ENCODE results near the gene SBK1. TPM values are rescaled to one million over a fixed set of nuclear protein-coding genes. Genes with fewer than 3 reads are reported as not detected.

SBK1 gene
- total and polyA plus RNA-seq, 2 experiments from 2014 or later = not detected

GRCh38 chr16:28317040-28317880, 24.9 kb downstream of the SBK1 start:
- H3K9ac ChIP-seq = no peak overlapping the region
- no peak overlapping the region for H2AFZ ChIP-seq
- no peak overlapping the region for H3K4me2 ChIP-seq (ENCODE audit: unreplicated experiment)
- no peak overlapping the region for H3K27ac ChIP-seq
- H3K9me2 ChIP-seq (ENCODE audit: insufficient read depth) = no peaks in the 10 kb centered on the region
- H3K4me3 ChIP-seq = no peak overlapping the region
- H3F3A ChIP-seq (ENCODE audit: insufficient read depth) = no peaks in the 10 kb centered on the region
- TF ChIP-seq EZH2 (IDR thresholded peaks at IDR 0.05; ENCODE audit: insufficient read depth, poor library complexity, severe bottlenecking) (no peak), EZH2phosphoT487 (IDR thresholded peaks at IDR 0.05; ENCODE audit: insufficient read depth, low read depth) (no peak)
- no peaks in the 10 kb centered on the region for H3K27me3 ChIP-seq (replicated peaks; ENCODE audit: insufficient read depth)
- H3K4me1 ChIP-seq (ENCODE audit: insufficient read depth) = no peaks in the 10 kb centered on the region
- no peaks in the 10 kb centered on the region for H3K79me2 ChIP-seq (ENCODE audit: insufficient read depth)
- H3K36me3 ChIP-seq (ENCODE audit: low read depth) = no peaks in the 10 kb centered on the region
- no peaks in the 10 kb centered on the region for H4K20me1 ChIP-seq (ENCODE audit: insufficient read depth)
- in situ Hi-C loops (cut with MboI) = no loop called here
- H3K9me3 ChIP-seq (ENCODE audit: low read depth) = no peaks in the 10 kb centered on the region
- 22 to 25% methylated on average over 19 of the region's 22 CpGs for WGBS, 2 experiments (ENCODE audit: low coverage in 1 of 2, low lambda C conversion rate in 2 of 2, missing lambda C conversion rate in 2 of 2)
- peak; percentile 72 for DNase-seq

- DNase-seq = no peak
- H3K4me3 ChIP-seq = no peak overlapping the region
- no peaks in the 10 kb centered on the region for H3K27me3 ChIP-seq (replicated peaks; ENCODE audit: insufficient read depth)
- H4K20me1 ChIP-seq (ENCODE audit: insufficient read depth) = no peaks in the 10 kb centered on the region
- H3K36me3 ChIP-seq (ENCODE audit: low read depth) = no peaks in the 10 kb centered on the region
- H3K27ac ChIP-seq = no peak overlapping the region
- H3K4me1 ChIP-seq (ENCODE audit: insufficient read depth) = no peaks in the 10 kb centered on the region
- no peaks in the 10 kb centered on the region for H3K79me2 ChIP-seq (ENCODE audit: insufficient read depth)
- H3K9me3 ChIP-seq (ENCODE audit: low read depth) = no peaks in the 10 kb centered on the region
- in situ Hi-C loops (cut with MboI) = no loop called here
- H2AFZ ChIP-seq = no peak overlapping the region
- TF ChIP-seq EZH2 (IDR thresholded peaks at IDR 0.05; ENCODE audit: insufficient read depth, poor library complexity, severe bottlenecking) (no peak), EZH2phosphoT487 (IDR thresholded peaks at IDR 0.05; ENCODE audit: insufficient read depth, low read depth) (no peak)
- H3F3A ChIP-seq (ENCODE audit: insufficient read depth) = no peaks in the 10 kb centered on the region
- H3K9ac ChIP-seq = no peak overlapping the region
- 64 to 72% methylated on average over 9 of the region's 9 CpGs for WGBS, 2 experiments (ENCODE audit: low coverage in 1 of 2, low lambda C conversion rate in 2 of 2, missing lambda C conversion rate in 2 of 2)
- H3K9me2 ChIP-seq (ENCODE audit: insufficient read depth) = no peaks in the 10 kb centered on the region
- no peak overlapping the region for H3K4me2 ChIP-seq (ENCODE audit: unreplicated experiment)
Observed at GRCh38 chr16:28318042-28318744, 25.9 kb downstream of the SBK1 start.

GRCh38 chr16:28319476-28320022, 27.2 kb downstream of the SBK1 start:
- Histone ChIP-seq H3F3A (ENCODE audit: insufficient read depth) (no peaks in the 10 kb centered on the region), H4K20me1 (ENCODE audit: insufficient read depth) (no peaks in the 10 kb centered on the region), H3K9ac (no peak overlapping the region), H2AFZ (no peak overlapping the region), H3K27me3 (replicated peaks; ENCODE audit: insufficient read depth) (no peaks in the 10 kb centered on the region), H3K27ac (no peak overlapping the region), H3K9me2 (ENCODE audit: insufficient read depth) (no peaks in the 10 kb centered on the region), H3K4me2 (ENCODE audit: unreplicated experiment) (no peak overlapping the region), H3K9me3 (ENCODE audit: low read depth) (no peaks in the 10 kb centered on the region), H3K4me1 (ENCODE audit: insufficient read depth) (no peaks in the 10 kb centered on the region), H3K4me3 (no peak overlapping the region), H3K36me3 (ENCODE audit: low read depth) (no peaks in the 10 kb centered on the region), H3K79me2 (ENCODE audit: insufficient read depth) (no peaks in the 10 kb centered on the region)
- 82 to 83% methylated on average over 19 to 26 of the region's 26 CpGs for WGBS, 2 experiments (ENCODE audit: low coverage in 1 of 2, low lambda C conversion rate in 2 of 2, missing lambda C conversion rate in 2 of 2)
- in situ Hi-C loops (cut with MboI) = no loop called here
- no peak for DNase-seq
- TF ChIP-seq EZH2 (IDR thresholded peaks at IDR 0.05; ENCODE audit: insufficient read depth, poor library complexity, severe bottlenecking) (no peak), EZH2phosphoT487 (IDR thresholded peaks at IDR 0.05; ENCODE audit: insufficient read depth, low read depth) (no peak)

- H3K27ac ChIP-seq = no peak overlapping the region
- no peaks in the 10 kb centered on the region for H3K9me2 ChIP-seq (ENCODE audit: insufficient read depth)
- no peak for DNase-seq
- no peak overlapping the region for H3K4me2 ChIP-seq (ENCODE audit: unreplicated experiment)
- H3F3A ChIP-seq (ENCODE audit: insufficient read depth) = no peaks in the 10 kb centered on the region
- no peaks in the 10 kb centered on the region for H3K27me3 ChIP-seq (replicated peaks; ENCODE audit: insufficient read depth)
- no peak overlapping the region for H3K9ac ChIP-seq
- H3K9me3 ChIP-seq (ENCODE audit: low read depth) = no peaks in the 10 kb centered on the region
- no peaks in the 10 kb centered on the region for H3K36me3 ChIP-seq (ENCODE audit: low read depth)
- H3K4me3 ChIP-seq = no peak overlapping the region
- 94 to 97% methylated on average over 62 to 73 of the region's 73 CpGs for whole genome bisulfite sequencing, 2 experiments (ENCODE audit: low coverage in 1 of 2, low lambda C conversion rate in 2 of 2, missing lambda C conversion rate in 2 of 2)
- TF ChIP-seq EZH2phosphoT487 (IDR thresholded peaks at IDR 0.05; ENCODE audit: insufficient read depth, low read depth) (no peak), EZH2 (IDR thresholded peaks at IDR 0.05; ENCODE audit: insufficient read depth, poor library complexity, severe bottlenecking) (no peak)
- no peak overlapping the region for H2AFZ ChIP-seq
- no peaks in the 10 kb centered on the region for H3K79me2 ChIP-seq (ENCODE audit: insufficient read depth)
- H3K4me1 ChIP-seq (ENCODE audit: insufficient read depth) = no peaks in the 10 kb centered on the region
- in situ Hi-C loops (cut with MboI) = no loop called here
- H4K20me1 ChIP-seq (ENCODE audit: insufficient read depth) = no peaks in the 10 kb centered on the region
Observed at GRCh38 chr16:28320023-28320561, 27.8 kb downstream of the SBK1 start.
